Activated CD4-positive, alpha-beta T cell treated with anti-CD3 and anti-CD28 coated beads, Interleukin-2, amount 50 U/mL, for 1 hour (primary cell): ENCODE data around the gene HOXA11.

Source experiments
- DNase-seq: peaks from one replicate; pipeline ENCODE4 v3.0.0-alpha.2; 2020

The HOXA11 gene

DNA sequence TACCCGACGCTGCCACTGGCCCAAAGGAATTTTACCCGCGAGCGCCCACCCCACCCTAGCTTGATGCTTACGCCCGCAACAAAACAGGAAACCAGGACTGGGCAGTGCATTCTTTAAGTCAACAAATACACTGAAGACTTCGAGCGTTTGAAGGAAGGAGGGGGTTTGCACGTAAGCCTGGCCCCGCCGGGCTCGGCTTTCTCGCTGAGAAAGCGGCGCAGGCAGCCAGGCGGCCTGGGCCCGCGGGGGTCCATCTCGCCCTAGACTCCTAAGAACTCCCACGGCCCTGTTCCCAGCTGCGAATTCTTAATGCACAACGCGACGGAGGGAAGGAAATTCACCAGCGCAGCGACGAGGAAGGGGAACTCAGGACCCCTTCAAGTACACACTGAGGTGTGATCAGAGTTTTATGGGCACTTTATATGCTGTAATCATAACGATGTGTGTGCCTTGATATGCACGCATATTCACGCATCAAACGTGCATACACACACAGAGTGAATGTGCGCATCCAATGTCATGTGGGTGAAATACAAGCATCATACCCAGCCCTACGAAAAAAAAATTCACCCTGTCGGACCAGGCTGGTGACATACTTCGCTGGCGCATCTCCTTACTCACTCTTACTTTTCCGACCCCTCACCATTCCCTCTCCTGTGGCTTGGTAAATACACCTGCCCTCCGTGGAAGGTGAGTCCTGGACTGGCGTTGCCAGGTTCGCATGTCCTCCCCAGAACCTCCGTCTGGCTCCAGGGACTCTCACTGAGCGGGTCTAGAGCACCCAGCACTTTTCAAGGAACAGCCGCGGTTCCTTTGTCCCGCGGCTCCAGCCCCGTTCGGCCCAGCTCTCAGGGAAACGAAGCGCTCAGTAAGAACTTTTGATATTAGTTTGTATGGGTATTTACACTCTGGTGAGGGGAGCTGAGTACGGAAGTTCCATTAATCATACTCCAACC, 20.6 kb upstream of the HOXA11 start:
- no peak for DNase-seq

DNA sequence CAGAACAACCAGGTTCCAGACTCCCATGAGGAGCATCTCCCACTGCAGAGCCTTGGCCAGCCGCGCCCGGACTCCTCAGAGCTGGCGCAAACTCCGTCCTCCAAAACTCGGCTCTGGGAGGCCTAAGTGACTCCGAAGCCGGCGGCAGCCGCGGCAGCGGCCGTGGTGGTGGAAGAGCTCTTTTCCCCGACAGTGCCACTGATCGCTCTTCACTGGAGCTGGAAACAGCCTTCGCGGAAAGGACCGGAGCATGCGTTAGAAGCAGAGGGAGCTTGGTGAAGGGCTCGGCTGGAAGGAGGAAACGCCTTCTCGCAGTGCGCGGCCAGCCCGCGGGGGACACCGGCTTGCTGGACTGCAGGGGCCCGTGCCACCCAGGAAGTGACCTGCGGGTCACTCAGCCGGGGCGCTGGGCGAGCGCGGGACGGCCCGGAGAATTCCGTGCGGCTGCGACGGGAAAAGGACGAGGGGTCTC, 19.9 kb upstream of the HOXA11 start:
- DNase-seq: no peak

DNA sequence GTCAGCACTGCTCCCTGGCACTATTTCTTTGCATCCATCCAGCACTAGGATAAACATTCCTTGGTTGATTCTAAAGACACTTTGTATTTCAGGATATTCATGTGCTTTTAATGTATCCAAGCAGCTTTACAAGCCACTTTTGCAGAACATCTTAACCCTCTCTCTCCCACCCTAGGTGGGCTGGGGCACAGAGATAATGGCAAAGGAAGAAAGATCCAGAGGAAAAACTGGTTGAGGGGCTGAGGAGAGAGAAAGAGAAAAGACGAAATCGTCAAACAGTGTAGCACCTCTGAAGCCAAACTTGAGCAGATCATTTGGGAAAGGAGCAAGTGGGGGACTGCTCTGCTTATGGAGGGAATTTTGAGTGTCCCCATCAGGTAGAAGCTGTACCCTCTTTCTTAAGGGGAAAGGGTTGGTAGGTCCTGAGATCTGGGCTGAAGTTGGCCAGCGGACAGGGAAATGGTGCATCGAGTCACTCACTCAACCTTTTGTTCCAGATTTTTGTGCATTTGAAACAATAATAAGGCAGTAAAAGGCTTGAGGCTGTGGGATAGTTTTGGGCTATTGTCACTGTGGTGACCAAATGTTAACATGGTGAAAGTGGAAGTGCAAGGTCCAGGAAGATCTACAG, 19.0 kb upstream of the HOXA11 start:
- DNase-seq: no peak

DNA sequence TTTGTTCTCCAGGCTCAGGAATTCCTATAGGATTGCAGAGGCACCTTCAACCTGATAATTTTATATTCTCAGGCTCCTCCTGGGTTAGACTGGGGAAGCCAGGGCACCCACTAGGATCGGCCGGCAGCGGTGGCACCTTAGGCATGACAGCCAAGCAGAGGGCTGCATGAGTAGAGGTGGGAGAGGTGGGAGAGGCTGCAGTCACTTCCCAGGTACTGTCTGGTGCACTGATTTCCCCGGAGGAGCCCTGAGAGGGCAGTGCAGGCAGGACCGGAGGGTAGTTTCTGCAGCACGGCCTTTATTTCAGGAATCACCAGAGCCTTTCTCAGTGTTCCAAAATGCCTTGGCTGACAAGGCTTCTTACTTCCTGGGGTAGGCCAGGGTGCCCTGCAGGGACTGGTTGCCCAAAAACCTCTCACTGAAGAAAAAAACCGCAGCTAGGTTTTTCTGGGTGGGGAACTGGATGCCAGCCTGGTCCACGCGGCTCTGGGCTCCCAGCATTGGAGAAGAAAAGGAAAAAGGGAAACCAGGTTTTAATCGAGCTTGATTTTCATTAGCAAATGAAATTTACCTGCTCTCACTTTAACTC, 18.4 kb upstream of the HOXA11 start:
- DNase-seq: no peak

DNA sequence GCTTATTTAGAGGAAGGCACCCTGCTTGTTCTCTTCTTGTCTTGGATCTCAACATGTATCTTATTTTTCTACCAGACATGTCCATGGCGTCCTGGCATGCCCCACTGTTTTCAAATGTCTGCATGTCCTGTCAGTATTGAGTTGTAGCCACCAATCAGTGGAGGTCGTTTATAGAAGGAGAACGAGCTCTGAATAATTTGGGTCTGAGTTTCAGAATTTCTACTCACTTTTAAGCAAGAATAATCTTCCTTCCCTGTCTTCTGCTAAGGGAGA, 17.8 kb upstream of the HOXA11 start:
- no peak for DNase-seq

DNA sequence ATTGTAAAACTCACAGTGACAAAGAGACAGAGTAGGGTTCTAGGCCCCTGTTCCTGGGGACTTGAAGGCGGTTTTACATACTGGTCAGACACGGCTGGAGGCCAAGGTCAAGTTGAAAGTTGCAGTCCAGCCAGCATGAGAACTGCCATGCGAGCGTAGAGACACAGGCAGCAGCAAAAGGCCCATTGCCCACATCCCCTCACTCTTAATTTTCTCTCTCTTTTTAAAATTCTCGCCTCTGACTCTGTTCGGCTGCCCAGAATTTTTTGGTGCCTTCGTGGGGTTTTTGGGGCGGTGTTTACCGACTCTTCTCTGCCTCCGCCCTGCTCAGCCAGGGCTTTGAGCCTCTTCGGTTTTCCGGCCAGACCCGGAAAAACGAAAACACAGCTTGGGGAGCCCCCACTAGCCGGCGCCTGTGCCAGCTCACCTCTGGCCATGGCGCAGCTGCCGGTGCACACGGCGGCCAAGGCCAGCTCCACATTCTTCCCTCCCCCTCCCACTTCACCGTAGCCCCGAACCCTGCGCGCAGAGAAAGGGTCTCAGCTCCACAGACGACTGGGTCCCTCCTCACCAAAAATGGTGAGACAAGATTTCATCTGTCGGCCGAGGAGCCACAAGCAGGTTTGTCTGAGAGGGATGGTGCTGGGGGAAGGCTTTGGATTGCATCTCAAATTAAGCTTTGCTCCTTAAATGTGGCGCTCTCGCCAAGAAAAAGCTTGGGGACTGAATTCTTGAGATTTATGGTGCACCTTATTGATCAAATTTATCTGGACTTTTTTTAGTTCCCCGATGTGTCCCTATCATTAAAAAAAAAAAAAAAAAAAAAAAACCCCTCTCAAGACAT, 17.2 kb upstream of the HOXA11 start:
- no peak for DNase-seq

DNA sequence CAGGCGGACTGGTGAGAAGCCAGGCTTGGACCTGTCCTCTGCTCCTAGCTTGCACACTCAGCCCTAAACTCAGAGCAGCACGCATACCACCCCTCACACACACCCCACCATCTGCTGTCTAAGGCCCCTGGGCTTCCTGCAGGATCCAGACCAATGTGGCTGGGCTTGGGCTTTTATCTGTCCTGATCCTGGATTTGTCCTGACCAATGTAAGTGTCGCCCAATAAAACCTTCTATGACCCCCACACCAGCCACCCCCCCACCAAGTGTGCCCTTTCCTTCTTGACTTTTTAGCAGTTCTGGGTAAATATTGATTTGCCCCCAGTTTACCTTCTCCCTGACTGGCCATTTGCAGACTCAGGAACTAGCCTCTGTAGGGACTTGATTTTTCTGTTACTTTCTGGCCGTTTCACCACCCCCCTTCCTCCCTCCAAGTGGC, 16.6 kb upstream of the HOXA11 start:
- no peak for DNase-seq

DNA sequence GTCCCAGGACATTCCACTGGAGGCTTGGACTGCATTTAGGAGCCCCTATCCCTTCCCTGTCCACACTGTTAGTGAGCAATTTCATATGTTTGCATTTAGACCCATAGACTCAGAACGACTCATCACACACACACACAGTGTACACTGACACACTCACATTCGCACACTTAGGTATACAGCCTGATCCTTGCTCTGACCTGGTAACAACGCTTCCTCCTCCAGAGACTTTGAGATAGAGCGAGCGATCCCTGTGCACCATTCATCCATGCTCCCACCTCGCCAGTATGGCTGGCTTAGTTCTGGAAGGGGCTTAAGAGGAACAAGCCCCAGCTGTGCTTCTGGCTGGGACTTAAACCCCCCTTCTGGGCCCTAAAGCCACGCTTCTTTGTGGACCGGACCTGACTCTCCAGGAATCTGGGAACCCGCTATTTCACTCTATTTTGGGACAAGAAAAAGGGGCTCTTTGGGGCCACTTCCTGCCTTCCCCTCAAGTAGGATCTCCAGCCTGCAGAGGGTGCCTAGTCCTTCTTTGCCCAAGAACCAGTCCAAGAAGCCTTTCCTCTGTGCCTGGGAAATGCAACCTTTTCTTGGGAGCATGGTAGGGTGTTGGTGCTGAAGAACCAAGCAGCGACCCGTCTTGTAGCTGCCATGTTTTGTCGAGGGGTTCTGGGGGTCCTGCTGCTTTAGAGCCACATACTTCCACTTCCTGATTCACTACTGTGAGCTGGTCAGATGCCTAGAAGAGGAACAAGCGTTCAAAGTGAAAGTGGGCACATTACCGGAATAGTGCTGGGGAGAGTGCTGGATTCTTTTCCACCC, 15.9 kb upstream of the HOXA11 start:
- DNase-seq: no peak

DNA sequence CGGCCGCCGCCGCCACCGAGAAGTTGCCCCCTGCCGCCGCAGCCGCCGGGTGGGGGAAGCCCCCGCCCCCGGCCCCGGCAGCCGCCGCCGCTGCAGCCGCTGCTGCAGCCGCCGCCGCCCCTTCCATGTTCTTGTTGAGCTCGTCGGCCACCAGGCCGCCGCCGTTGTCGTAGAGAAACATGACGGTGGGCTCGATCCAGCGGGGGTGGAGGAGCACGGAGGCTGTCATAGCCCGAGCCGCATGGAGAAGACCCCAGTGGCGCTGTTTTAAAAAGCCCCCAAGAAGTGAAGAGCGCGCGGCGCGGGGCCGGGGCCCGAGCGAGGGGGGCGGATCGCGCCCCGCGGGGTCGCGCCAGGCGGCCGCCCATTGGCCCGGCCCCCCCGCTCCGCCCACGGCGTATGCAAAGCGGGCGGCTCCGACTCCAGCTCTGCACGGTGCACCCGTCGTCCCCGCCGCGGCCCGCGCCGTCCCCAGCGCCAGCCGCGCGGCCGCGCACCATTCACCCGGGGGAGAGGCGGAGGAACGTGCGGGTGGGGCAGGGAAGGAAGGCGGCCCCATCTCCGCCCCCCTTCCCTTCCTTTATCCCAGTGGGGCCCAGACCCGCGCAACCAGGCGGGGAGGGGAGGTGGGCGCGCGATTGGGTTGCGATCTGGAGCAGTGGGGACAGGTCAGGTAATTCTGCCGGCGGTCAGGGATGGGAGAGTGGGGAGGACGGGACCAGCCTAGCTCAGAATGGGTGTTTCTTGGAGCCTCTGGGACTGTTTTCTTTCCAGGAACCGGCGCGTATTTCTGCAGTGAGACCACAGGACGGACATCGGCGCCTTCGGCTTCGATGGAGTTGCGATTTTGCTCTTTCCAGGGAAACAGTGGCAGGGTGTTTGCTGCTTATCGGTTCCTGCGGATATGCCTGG, 15.1 kb upstream of the HOXA11 start, which contains the start of gene HOXA13:
HOXA13 (minus strand) TSS at position 243 of the 912 bp plus-strand sequence; CDS start at position 229, 14 bp downstream.
- DNase-seq: no peak

DNA sequence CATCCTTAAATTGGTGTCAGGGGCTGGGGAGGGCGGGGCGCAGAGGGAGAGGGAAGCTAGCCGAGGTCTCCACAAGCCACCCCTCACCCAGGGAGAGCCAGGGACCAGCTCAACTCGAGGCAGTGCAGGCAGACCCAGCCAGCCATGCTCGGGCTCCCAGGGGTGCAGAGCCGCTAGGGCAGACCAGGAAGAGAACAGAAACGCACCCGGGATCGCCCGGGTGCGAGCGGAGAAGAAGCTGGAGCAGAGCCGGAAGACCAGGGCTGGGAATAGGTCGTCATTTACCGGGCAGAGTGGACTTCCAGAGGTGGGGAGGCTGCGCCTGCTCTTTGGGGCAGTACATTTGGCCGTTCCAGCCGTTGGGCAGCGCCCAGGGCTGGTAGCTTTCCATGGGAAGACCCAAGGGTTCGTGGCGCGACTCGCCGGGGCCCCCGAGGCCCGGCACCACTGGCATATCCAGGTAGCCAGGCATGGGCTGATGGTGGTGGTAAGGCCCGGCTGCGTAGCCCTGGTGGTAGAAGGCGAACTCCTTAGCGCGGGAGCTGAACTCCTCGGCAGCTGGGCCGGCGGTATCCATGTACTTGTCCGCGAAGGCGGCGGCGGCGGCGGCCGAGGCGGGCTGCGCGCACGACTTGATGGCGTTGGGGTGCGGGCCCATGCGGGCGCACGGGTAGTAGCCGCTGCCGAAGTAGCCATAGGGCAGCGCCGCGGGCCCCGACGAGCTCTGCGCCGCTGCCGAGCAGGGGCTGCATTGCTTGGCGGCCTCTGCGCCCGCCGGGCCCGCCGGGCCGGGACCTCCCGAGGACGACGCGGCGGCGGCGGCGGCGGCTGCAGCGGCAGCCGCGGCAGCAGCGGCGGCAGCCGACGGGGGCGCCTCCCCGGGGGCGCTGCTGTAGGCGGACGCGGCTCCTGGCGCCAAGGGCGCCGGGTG, 14.1 kb upstream of the HOXA11 start:
- no peak for DNase-seq

DNA sequence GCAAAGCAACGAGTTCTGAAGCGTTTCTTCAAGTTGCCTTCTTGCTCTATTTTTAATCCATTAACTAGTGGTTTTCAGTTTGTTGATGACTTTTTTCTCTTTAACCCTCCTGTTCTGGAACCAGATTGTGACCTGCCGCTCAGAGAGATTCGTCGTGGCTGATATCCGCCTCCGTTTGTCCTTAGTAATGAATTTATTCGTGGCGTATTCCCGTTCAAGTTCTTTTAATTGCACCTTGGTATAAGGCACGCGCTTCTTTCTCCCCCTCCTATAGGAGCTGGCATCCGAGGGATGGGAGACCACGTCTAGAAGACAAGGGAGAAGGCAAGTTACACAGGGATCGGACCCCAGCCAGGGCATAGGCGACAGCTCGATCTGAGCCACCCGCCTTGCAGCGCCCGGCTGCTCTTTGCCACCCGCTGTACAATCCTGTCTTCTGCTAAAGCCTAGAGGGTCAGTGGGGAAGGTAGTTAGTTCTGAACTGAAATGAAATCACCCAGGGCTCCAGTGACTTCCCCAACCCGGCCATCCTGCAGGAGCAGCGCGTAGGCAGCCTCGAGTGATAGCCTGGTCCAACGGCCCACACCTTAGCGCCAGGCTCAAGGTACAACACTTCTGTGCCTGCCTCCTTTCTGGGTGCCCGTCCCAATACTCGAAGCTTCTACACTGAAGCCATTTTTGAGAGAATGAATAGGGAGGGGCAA, 13.3 kb upstream of the HOXA11 start:
- no peak for DNase-seq

DNA sequence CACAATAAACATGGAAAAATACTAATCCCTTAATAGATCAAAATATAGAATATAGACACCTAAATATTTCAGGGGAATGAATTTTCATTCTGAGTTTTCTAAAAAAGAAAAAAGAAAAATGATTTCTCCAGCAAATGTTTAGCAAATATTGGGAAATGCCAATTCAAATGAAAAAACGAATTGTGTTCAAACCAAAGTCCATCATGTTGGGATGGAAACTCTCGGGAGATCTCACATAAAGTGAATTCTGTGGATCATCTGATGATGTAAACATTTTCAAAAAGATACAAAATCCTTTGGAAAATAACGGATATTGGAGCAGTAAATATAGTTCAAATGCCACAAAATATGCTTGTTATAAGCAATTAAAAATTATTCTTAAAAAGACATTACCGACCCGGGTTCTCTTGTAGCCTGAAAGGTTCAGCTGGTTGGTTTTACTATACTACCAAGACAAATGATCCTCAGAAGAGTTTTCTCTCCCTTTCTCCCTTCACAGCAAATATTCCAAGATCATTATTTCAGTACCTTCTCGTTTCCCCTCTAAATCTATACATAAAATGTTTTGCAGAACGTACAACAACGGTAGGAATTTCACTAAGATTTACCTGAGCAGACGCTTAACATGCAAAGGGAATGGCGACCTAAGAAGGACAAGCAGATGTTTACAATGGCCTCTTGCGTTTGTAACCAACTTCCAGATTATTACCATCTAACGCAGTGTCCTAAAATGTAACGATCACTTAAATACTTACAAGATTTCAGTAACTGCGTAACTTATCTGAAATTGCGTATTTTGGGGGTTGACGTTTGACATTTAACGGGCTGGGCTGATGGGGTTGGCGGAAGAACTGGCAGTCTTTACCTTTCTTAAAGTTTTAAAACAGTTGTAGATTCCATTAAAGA, 12.4 kb upstream of the HOXA11 start:
- no peak for DNase-seq

DNA sequence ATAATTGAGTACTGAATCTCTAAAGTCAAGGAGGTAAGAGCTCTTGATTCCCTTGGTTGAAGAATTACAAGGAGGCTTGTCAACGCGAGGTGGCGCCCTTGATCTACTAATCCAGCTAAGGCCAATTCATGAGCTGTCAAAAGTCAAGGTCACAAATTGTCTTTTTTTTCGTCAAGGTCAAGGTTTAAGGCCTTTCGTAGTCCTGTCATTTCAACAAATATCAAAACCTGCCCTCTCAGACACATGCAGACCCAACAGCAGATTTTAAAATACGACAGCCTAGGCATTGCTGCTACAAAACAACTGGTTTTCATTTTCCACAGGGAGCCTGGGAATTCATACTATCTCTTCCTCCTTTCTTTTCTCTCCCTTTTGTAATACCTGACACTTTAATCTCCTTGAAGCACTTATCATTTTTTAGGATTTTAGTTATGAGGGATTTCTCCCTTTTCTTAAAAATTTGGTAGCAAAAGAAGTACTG, 11.3 kb upstream of the HOXA11 start:
- DNase-seq: peak; percentile 89

DNA sequence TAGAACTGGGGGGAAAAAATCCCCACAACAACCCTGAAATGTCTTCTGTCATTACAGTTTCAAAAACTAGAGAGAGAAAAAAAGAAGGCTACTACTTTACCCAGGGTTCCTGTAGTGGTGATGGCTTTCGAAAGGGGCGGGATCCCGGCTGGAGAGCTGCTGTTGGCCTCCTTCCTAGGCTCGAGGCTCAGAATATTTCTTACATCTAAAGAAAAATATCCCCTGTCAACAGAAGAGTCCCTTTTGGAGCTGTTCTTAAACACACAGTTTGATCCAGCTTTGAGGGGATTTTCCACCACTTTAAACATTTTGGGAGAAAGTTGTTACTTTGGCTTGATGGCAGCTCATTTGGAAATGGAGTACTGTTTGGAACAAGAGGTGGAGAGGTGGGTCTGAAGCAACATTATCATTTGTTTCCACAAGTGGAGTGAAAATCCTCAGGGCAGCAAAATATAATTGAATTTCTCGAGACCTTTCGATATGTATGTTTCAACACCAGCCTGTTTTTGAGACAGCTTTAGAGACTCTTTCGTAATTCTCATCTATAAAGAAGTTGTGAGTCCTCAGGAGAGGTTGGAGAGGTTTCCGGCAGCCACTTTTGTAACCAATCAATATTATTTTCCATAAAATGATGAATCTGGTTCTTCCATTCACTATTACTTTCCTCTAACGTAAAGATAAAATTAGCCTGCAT, 9.8 kb upstream of the HOXA11 start:
- DNase-seq: no peak

DNA sequence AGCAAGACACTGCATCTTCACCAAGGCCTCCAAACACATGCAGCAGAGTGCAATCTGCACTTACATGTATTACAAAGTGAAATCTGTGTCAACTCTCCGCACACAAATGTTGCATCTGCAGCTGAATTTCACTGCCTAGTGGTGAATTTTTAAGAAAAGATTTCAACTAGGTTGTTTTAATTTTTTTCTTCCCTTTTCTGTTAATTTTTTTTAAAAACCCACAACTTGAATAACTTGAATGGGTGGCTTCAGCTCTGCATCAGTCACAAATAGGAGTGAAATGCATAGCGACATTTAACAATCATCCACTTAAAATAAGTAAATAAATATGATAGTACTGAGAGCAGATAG, 8.9 kb upstream of the HOXA11 start:
- DNase-seq: no peak

DNA sequence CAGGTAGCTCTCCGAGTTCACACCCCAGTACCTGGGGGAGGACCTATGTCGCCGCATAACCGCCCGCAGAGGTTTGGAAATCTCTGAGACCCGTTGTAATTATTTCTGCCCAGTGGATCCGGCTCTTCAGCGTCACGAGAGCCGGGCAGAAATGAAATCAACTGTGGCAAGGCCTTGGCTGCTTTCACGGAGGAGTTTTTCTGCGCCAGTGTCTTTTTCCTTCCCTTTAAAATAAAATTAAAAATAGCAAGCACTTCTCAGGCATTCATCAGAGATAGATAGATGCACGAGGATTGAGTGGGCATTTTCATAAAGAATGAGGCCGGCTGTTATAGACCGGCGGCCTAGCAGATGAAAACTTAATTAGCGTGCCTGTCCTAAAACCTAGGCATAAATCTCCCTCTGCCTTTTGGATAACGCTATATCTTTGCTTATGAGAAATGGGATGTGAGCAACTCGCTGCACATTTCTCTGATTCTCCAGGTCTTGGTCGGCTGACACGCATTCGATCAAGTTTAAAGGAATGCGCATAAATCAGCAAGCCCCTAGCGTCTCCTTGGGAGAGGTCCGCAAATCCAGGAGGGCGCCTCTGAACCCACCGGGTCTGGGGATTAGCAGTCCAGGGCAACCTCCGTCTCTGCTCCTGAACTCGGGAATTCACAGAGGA, 8.4 kb upstream of the HOXA11 start:
- no peak for DNase-seq
